ENCODE data around the gene LRRC25.

LRRC25 gene

DNA sequence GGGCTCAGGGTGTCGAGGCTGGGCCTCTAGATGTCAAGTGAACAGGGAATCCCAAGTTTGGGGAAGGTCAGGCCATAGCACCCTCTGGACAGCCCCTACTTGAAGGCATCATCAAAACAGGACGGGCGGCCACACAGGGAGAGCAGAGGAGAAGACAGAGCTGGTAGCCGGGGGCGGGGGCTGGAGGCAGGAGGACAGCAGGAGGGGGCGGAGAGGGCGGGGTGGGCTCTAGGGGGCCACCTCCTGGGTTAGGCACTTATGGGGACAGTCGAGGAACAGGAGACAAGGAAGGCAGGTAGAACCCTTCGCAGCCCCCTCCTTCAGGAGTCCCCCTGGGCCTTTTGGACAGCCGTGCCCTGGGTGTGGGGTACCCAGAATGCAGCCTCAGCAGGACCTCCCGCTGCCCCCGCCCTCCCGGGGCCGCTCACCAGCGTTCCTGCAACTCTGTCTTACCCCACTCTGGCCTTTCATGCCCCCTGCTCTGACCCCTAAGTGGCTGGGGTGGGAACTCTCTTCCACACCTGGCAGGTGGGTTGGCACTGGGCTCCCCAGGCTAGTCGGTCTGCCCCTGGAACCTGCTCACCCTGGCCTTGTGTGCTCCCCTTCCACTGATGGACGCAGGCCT is 27.6 kb upstream of the LRRC25 start:
- DNase-seq (ENCODE audit: low read depth in 2 of 2): no peak

DNA sequence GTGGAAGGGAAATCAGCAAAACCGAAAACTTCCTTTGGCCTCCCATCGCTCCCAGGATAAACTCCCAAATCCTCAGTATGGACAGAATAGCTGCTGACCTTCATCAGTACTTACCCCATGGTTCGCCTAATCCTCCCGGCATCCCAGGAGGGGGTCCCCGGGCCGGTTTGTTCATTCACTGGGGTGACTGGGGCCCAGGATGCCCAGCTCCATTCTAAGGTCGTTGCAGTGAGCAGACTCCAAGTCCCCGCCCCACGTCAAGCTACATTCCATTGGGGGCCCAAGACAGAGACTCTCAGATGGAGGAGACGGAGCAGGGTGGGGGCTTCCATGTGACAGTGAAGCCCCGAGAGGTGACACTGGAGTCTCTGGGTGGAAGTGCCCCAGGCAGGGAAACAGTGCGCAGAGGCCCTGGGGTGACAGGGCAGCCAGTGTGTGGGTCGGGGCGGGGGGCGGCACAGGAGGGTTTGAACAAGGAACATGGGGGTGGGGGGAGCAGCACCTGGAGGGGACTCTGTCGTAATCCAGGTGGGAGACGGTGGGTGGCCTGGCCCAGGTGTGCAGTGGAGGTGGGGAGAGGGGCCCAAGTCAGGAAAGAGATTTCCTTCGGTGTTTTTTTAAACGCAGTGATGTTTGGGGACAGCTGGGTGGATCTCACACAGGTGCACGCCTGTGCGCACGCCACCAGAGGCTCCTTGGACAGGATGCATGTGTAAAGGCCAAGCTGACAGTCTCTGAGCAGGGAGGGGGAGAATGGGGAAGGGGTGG is 26.9 kb upstream of the LRRC25 start:
- DNase-seq (ENCODE audit: low read depth in 2 of 2): no peak

DNA sequence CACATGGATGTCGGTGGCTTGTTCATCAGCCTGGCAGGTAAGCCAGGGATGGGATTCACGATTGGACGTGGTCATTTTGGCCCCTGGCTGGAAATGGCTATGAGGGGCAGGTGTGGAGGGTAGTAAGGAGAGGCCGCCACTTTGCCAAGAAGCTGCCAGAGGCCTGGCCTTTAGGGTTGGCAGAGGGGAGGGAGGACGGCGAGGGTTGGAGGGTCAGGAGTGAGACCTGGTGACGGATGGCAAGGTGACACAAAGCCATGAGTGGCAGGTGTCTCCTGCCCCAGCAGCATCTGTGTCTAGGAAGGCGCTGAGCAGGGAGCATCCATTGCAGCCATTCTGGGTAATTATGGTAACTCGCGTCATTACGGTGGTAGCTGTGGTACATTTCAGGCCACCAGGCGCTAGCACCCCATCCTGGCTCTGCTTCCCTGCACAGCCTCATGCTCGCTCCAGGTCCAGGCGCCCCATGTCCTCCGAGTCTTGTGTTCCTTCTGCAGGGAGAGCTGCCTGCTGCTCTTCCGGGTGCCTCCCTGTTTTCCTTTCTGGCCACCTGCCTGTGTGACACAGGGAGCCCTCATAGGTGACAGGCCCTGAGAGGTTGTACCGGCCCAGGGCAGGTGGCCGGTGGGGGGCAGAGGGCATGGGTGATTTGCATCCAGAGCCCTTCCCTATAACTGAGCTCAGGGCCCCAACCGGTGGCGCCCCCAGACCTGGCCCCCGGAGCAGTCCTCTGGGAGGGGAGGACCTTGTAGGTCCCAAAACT is 26.0 kb upstream of the LRRC25 start:
- no peak for DNase-seq (ENCODE audit: low read depth in 2 of 2)

DNA sequence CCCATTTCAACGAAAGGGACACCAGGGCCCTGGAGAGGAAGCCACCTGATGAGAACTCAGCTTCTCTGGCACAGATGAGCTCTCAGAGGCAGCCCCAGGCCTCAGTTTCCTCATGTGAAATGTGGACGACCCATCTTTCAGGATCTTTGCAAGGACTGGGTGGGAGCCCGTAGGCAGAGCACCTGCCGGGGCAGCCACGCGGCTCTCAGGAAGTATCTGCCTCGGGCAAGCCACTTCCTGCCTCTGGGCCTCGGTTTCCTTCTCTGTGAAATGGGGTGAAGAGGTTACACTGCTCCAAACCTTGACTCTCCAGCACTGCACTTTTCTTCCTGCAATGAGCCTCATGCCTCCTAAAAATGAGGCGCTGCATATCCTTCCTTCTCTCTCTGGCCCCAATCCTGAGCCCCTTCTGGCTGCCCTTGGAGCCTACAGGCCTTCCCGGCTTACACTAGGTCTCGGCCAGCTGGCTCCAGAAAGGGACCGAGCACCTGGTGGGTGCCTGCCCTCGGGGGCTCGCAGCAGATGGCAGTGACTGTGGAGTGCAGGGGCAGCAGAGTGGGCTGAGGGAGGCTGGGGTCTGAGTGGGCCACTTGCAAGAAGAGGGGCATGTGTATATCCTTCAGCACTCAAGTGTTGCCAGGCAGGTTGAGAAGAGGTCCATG is 25.2 kb upstream of the LRRC25 start:
- DNase-seq (ENCODE audit: low read depth in 2 of 2): no peak

DNA sequence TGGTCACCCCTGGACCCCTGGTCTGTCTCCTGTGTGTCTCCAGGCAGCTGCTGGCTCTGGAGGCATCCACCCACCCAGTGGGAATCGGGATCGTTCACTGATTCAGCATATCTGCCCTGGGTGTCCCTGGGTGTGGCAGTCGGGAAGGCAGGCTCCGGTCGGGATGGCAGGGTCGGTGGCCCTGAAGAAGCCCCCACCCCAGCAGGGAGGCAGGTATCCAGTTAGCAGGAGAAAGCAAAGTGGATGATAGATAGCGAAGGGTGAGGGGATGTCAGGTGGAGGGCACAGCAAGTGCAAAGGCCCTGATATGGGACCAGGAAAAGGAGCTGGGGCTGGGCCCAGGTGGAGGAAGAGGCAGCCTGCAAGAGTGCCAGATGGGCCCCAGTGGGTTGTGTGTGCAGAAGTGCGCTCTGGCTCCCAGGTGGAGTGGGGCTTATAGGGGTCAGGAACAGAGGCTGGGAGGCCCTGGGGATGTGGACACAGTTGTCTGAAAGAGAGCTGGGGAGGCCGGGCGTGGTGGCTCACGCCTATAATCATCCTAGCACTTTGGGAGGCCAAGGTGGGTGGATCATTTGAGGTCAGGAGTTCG is 24.0 kb upstream of the LRRC25 start:
- no peak for DNase-seq (ENCODE audit: low read depth in 2 of 2)

DNA sequence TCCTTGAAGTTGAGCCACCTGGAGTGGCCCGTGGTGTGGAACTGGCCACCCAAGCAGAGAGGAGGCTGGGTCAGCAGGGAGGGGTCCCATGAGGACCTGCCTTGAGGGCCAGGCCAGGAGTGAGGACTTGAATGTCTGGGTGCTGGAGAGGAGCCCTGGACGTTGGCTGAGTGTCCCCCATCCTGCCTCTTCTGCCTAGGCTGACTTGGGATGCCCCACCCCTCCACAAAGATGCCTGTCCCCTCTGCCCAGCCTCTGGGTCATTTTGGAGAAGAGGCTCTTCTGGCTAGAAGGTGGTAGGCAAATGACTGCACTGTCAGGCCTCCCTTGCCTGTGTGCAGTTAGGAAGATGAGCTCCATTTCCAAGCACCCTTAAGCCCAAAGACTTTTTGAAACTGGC is 23.5 kb upstream of the LRRC25 start:
- no peak for DNase-seq (ENCODE audit: low read depth in 2 of 2)

DNA sequence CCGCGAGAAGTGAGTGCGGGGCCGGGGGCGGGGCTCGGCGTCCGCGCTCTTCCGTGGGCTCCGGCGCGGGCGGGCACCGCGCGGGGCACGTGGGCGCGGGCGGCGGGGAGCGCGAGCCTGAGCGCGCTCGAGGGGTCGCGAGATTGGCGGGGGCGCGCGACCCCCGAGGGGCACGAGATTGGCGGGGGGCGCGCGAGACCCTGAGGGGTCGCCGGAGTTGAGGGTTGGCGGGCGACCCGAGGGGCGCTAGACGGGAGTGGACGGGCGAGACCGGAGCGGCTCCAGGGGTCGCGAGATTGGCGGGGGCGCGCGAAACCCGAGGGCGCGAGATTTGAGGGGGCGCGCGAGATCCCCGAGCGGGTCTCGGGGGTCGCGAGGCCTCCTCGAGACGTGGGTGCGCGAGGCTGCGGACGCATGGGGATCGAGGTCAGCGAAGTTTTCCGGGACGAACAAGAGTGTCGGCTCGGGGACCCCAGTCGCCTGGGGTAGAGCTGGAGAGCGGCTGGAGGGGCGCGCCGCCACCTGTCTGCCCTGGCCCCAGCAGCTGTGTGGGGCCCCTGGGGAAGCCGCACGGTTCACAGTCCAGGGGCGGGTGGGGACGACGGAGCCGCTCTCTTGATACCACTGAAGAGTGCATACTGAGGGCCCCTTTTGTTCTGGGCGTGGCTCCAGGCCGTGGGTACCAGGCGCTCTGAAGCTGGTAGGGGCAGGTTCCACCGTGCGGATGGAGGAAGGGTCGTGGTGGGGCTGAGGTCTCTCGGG is 22.5 kb upstream of the LRRC25 start:
- DNase-seq (ENCODE audit: low read depth in 2 of 2): no peak

DNA sequence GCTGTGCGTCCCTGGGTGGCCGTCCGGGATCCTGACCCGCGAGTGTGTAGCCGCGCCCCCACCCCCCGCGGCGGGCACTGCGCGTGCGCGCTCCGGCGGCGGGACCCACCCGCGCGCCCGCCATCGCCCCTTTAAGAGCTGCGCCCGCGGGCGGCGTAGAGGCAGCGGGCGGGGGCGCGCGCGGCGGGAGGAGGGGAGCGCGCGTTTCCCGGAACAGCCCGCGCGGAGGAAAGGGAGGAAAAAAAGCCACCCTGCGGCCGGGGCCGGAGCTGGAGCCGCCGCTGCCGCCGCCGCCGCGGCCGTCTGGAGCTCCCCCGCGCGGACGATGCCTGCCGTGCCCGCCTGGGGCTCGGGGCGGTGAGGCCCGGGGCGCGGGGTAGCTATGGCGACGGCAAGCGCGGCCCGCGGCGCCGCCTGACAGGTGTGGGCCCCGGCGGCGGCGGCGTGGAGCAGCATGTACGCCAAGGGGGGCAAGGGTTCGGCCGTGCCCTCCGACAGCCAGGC is 21.8 kb upstream of the LRRC25 start, which contains the start of gene SSBP4:
SSBP4 (plus strand) TSS at position 204 of the 504 bp plus-strand sequence; CDS start at position 455, 251 bp downstream.
- DNase-seq (ENCODE audit: low read depth in 2 of 2): peak; percentile 64 to 67

DNA sequence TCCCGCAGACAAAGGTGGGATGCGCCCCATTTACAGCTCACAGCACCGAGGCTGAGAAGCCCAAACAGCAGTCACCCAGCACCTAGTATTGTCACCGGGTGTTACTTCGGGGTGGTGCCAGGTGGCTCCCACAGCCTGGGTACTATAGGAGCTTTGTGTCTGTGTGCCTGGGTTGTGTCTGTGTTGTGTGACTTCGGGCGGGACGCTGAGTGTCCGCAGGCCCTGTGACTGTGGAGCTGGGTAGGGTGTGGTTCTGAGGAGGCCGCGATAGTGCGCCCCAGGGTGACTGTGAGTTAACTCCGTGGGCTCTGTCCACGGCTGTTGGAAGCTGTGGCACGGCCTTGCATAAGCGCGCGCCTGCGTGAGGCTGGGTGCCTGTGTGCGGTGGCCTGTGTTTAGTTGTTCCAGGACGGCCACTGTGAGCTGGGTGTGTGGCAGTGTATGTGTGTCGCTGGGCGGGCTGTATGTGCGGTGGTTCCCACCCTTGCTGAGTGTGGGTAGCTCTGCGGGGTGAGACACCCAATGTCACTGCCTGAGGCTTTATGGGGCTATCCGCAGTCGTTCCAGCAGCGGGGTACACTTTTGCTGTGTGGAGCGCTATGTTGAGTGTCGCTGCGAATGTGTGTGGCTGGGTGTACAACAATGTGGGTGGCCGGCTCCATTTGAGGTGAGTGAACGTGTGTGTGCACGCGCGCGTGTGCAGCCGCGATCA is 21.2 kb upstream of the LRRC25 start:
- no peak for DNase-seq (ENCODE audit: low read depth in 2 of 2)

DNA sequence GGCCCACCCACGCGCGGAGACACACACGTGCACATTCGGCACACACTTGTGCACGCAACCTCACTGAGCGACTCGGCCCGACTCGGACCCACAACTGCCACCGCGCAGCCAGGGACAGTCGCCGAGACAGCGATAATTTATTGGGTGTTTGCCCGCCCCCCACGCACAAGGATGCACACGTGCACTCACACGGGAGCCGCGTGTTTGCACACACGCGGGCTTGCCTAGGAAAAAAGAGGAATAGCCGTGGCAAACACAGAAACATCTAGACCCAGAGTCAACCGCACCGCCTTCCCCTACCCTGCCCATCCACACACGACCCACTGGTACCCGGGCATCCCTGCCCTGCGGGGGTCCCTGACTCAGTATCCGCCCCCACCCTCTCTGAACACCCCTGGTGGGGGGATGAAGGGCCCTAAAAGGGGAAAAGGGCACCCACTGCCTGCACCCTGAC is 20.6 kb upstream of the LRRC25 start:
- DNase-seq (ENCODE audit: low read depth in 2 of 2): no peak

DNA sequence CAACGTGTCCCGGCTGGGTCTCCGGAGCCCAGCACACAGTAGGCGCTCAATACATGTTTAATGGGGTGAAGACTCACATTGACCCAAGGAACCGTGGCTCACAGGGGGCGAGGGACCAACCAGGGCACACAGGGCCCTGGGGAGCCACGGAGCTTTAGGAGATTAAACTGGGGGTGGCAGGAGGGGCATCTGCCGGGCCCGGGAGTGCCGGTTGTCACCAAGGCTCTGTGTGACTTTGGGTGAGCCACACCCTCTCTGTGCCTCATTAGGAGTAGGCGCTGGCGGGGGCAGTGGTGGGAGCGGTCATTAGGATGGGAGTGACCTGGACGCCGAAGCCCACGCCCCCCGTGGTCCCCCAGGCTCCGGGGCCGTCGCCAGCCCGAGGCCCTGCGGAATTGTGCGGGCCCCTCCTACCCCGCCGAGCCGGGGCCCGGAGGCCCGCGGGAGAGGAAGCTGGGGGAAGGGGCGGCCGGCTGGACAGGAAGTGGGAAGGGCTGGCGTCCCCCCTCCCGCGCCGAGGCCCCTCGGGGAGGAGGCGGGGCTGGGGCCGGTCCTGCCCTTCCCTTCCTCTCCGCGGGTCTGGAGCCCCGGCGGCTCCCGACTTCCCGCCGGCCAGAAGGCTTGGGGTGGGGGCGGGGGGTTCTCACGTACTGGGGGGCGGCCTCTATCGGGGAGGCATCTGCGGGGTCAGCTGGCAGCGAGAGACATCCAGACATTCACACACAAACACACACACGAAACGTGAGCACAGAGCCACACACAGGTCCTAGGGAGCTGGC is 20.0 kb upstream of the LRRC25 start:
- peak; percentile 75 for DNase-seq (ENCODE audit: low read depth in 2 of 2)

DNA sequence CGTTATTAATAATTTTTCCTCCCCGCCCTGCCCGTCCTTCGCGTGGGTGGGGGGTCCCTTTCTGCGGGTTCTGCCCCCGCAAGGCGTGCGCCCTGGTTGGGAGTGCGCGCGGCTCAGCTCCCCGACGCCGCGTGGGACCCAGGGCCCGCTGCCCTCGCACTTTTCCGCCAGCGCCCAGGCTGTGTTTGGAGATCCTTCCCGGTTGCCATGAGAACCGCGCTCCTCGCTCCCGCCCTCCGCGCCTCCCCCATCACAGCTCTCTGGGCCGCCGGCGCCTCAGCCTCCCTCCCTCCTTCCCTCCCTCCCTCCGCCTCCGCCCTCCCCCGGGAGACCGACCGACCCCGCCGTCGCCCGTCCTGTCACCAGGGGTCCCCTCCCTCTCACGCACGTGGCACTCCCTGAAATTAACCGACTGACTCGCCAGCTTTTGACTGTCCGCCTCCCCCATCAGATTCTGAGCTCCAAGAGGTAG is 19.4 kb upstream of the LRRC25 start:
- peak; percentile 65 to 67 for DNase-seq (ENCODE audit: low read depth in 2 of 2)

DNA sequence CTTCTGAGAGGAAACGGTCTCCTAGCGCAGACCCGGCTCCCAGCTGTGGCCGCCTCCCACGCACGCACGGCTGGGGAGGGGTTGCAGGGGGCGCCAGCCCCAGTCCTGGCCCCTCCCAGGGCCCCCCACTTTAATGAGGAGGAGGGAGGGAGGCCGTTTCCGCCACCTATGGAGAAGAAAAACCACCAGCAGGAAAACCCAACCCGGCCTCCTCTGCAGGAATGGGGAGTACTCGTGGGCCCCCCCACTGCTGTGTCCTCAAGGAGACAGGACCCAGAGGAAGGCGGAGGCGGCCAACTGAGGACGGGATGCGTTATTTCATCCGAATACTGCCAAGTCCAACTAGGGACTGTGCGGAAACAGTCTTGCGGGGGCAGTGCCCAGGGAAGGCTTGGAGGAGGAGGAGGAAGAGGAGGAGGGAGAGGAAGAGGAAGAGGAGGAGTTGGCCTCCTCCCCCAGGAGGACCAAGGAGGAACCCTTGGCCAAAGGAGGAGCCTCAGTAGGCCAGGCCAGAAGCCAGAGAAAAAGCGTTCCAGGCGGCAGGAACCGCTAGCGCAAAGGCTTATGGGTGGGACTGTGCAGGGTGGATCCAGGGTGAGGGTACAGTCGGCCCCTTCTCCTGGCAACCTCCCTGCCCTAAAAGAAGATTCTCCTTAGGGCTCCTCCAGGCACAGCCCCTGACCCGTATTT is 17.9 kb upstream of the LRRC25 start:
- peak; percentile 40 to 54 for DNase-seq (ENCODE audit: low read depth in 2 of 2)

DNA sequence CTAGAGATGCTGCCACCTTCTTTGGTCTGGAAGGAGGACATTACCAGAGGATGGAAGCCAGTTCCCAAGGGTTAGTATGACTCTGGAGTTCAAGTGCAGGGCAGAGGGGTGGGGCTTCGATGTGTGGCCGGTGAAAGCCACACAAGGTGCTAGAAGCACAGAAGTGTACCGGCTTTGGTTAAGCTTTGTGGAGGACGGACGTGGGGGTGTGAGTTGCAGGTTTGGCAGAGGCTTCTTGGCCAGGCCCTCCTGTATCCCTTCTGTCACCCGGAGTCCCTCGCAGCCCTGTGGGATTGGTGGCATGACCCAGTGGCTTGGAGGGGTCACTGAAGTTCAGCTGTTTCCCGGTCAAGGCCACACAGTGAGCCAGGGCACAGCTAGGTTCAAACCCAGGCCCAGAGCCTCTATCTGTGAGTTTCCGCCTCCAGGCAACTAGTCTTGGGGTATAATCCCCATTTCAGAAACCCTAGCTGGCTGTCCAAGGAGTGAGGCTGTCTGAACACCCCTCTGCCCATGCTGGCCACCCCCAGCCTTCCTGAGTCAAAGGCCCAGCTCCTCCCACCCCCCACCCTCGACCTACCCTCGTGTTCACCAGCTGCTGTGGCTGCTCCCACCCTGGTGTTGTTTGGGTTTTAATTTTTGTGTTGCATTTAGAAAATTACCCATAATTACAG is 17.2 kb upstream of the LRRC25 start:
- DNase-seq (ENCODE audit: low read depth in 2 of 2): no peak

DNA sequence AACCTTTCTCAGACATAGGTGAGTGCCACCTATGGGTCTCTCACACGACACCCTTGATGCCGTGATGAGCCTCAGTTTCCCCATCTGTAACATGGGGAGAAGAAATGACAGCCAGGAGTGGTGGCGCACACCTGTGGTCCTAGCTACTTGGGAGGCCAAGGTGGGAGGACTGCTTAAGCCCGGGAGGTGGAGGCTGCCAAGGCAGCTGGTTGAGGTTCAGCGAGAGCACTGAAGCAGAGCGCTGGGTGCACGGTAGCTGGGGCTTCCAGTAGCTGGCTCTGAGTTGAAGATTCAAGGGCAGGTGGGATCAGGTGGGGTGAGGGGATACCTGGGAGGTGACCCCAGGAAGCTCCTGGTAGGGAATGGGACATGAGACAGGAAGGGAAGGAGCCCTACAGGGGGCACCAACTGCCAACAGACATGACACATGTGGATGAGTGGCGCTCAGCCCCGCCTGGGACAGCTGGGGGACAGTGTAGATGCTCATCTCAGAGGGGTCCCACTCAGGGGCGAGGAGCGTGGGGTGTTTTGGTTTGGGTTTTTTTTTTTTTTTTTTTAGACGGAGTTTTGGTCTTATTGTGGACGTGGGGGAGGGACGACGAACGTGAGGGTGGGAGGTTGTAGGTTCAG is 15.3 kb upstream of the LRRC25 start:
- DNase-seq (ENCODE audit: low read depth in 2 of 2): no peak

DNA sequence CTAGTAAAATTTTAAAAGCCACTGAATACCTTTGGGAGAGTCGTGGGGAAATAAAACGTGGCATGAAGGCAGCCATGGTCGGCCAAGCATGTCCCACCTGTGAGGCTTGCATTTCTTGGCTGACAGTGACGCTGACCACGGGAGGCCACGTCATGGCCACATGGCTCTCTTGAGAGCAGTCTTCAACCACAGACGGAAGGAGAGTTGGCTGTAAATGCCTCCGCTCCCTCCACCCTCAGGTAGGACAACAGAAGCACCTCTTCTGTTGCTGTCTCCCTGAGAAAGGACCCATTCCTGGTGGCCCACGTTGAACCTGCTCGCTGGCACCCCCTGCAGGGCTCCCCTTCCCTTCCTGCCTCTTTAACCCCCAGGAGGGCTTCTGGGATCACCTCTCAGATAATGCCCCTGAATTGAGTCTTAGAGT is 10.6 kb upstream of the LRRC25 start:
- no peak for DNase-seq (ENCODE audit: low read depth in 2 of 2)

DNA sequence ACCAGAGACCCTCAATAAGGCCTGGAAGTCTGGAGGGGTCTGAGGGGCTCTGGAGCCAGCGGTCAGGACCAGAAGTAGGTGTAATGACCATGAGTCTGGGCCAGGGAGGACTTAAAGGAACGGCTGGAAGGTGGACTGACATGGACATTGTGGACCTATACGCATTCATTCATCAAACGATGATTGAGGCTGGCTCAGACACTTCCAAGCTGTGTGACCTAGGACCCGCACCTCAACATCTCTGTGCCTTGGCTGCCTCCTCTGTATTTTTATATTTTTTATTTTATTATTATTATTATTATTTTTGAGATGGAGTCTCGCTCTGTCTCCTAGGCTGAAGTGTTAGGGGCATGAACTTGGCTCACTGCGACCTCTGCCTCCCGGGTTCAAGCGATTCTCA is 9.3 kb upstream of the LRRC25 start:
- DNase-seq (ENCODE audit: low read depth in 2 of 2): no peak

Data from fibroblast of skin of left quadriceps (primary cell).